Fibroblast of gingiva (primary cell): ENCODE results near the gene PFKL.
"Not testable (repeated sequence)": the region's sequence is repeated elsewhere in the genome, so short reads cannot be mapped to it uniquely, and the experiment has no call there.

Experiments used
- DNase-seq: peaks from one replicate; pipeline ENCODE4 v3.0.0-alpha.2; 2011; ENCODE audit warnings: low read depth

Gene PFKL

DNA sequence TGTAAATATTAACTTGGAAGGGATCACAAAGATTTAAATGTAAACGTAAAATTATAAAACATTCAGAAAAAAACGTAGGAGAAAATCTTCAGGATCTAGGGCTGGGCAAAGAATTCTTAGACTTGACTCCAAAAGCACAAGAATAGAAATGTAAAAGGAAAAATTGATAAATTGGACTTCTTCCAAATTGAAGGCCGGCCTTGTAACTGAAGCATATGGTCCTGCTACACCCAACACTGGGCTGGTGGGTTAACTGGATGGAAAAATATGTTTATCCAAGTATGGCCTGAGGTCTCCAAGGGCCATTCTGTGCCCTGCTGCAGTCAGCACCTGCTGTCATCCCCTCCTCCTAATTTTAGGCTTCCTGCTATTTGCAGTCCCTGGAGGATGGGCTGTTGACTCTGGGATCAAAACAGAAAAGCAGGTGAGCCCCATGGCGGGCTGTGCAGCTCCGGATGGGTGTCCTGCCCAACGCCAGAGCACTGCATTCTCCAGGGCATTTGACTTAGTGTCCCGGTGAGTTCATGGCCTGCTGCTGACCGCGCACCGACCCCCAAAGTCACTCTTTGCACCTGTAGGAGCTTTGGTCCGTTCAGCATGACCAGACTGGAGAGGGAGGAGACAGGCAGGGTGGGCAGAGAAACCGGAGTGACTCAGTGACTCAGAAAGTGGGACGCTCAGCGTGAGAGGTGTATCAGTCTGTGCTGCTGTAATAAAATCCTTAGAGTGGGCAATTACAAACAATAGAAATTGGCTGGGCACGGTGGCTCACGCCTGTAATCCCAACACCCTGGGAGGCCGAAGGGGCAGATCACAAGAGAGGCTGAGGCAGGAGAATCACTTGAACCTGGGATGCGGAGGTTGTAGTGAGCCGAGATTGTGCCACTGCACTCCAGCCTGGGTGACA is 20.2 kb upstream of the PFKL start:
- no peak for DNase-seq

DNA sequence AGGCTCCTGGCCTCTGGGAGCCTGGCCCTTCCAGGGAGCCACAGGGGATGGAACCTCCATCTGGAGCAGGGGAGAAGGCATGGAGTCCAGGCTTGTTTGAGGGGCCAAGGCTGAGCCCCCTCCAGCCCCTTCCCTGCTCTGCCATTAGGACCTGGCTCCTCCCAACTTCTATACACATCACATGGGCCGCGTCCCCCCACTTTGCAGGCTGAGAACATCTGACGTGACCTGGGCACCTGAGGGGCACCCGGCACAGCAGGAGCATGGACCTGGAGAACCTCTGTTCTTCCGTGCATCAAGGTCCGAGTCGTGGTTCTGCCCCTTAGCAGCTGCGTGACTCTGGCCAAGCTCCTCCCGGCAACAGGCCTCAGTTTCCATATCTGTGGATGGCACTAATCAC is 18.1 kb upstream of the PFKL start:
- DNase-seq: no peak

- no peak for DNase-seq
Measured at GRCh38 chr21:44282370-44282769, 17.5 kb upstream of the PFKL start.

DNA sequence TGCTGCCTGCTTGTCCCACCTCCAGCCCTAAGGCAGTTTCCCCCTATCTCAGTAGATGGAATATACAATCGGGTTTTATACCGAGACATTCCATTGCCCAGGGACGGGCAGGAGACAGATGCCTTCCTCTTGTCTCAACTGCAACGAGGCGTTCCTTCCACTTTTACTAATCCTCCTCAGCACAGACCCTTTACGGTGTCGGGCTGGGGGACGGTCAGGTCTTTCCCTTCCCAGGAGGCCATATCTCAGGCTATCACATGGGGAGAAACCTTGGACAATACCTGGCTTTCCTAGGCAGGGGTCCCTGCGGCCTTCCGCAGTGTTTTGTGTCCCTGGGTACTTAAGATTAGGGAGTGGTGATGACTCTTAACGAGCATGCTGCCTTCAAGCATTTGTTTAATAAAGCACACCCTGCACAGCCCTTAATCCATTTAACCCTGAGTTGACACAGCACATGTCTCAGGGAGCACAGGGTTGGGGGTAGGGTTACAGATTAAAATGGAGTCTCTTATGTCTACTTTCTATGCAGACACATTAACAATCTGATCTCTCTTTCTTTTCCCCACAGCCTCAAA is 16.6 kb upstream of the PFKL start:
- DNase-seq: not testable (repeated sequence)

DNA sequence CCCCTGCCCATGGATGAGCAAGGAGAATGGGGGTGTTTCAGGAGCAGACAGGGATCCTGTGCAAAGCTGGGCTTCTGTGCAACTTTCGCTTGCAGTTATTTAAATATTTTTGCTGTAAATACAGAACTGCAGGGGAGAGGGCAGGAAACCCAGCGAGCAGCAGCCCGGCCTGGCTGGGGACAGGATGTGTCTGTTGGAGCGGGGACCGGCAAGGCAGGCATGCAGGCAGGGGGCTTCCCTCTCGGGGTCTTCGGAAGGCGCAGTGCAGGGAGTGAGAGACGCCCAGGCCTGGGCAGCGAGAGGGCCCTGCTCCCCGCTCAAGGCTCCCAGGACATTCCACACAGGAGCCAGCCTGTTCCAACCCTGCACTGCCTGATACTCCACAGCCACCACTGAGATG is 15.9 kb upstream of the PFKL start:
- no peak for DNase-seq

DNA sequence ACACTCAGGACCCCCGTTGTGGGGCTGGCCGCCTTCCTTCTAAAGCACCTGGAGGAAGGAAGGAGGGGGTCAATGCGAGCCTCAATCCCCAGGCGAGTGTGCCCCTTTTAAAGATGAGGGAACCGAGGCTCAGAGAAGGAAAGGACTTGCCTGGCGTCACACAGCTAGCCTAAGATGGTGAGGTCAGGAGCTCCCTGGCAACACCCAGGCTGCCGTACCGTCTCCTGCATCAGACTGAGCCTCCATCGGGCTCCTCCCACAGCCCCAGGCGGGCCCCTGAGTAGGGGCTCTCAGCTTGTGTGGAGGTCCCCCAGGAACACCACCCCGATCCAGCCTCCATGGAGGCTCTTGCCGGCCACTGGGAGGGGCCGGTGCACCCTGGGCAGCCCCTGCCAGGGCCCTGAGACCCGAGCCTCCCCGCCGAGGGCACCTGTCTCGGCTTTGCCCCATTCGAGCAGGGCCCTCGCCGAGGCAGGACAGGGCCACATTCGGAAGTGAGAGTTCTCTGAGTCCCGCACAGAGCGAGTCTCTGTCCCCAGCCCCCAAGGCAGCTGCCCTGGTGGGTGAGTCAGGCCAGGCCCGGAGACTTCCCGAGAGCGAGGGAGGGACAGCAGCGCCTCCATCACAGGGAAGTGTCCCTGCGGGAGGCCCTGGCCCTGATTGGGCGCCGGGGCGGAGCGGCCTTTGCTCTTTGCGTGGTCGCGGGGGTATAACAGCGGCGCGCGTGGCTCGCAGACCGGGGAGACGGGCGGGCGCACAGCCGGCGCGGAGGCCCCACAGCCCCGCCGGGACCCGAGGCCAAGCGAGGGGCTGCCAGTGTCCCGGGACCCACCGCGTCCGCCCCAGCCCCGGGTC is 14.5 kb upstream of the PFKL start, which contains the start of gene AIRE:
AIRE (plus strand) TSS at position 739 of the 855 bp plus-strand sequence. CDS start 131 bp downstream, outside the sequence.
- no peak for DNase-seq

DNA sequence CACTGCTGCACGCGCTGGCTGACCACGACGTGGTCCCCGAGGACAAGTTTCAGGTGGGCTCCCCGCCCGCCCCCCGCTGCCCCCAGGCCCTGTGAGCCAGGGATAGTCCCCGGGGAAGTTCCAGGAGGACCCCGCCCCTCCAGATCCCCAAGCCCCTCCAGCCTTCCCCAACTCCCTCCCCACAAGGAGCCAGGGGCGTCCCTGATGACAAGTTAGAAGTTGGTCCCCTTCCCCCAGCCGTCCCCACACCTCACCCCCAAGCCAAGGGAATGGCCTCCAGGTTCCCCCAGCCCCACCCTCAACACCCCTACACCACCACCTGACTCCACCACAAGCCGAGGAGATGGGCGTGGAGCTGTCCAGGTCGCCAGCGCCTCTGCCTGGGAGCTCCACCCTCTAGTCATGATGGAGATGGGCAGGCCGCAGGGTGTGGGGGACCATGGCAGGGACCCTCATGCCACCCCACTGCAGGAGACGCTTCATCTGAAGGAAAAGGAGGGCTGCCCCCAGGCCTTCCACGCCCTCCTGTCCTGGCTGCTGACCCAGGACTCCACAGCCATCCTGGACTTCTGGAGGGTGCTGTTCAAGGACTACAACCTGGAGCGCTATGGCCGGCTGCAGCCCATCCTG is 13.7 kb upstream of the PFKL start:
- no peak for DNase-seq

- DNase-seq: no peak
Measured at GRCh38 chr21:44286716-44287632, 12.9 kb upstream of the PFKL start.

DNA sequence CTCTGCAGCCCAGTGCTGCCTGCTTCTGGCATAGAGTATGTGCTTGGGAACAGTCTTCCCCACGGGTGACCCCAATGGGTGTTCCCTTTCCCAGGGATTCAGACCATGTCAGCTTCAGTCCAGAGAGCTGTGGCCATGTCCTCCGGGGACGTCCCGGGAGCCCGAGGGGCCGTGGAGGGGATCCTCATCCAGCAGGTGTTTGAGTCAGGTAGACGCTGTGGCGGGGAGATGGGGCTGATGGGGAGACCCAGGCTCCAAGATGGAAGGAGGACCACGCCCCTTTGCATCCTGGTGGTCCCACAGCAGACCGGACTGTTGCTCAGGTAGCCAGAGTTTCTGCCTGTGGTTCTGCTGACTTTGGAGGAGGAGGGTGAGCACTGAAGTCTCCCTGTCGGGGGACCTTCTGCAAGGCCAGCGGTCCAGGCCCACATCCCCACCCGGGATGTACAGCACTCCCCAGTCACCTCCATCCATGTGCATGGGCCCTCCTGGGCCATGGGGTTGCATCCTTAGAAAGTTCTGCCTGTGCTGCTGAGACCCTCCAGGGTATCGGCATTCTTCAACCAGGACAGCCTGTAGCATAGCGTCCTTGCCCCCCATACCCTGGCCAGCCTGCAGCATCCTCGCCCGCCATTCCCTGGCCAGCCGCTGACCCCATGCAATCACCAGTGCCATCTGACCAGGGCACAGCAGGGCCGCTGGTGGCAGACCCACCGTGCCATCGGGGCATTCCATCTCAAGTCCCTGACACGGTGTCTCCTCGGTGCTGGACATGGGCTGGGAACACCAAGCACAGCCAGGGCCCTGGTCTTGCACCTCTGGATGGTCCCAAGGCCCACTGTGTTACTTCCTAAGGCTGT is 11.4 kb upstream of the PFKL start:
- no peak for DNase-seq

- no peak for DNase-seq
Measured at GRCh38 chr21:44289381-44290010, 10.4 kb upstream of the PFKL start.

GRCh38 chr21:44290327-44291077 is 9.4 kb upstream of the PFKL start:
- DNase-seq: no peak

DNA sequence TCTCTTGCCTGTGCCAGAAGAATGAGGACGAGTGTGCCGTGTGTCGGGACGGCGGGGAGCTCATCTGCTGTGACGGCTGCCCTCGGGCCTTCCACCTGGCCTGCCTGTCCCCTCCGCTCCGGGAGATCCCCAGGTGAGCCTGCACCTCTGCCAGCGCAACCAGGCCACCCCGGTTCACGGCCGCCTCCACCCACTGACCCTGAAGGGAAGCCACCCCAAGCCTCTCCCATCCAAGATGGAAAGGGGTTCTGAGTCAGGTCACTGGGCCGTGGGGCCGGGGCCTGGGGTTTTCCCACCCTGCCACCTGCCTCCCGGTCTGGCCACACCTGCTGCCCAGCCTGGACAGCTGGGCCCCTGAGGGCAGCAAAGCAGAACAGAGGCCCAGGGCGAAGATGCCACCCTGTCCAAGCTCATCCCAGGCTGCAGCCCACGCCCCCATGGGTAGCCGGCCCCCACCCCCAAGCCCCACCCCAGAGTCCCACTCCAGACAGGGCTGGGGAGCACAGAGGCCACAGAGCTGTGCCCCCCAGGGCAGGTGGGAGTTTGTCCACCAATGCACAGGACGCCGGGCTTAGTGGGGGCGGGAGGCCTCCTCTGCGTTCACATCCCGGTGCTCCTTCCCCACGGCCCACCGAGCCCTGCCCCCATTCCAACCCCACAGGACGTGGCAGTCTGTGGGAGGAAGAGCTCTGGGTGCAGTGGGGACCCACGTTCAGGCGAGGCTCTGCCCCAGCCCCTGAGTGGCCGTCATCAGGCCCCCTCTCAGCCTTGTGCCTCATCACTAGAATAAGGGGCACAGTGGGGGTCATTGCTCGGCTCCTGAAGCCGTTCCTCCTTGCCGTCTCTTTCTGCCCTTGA is 8.5 kb upstream of the PFKL start:
- DNase-seq: no peak

DNA sequence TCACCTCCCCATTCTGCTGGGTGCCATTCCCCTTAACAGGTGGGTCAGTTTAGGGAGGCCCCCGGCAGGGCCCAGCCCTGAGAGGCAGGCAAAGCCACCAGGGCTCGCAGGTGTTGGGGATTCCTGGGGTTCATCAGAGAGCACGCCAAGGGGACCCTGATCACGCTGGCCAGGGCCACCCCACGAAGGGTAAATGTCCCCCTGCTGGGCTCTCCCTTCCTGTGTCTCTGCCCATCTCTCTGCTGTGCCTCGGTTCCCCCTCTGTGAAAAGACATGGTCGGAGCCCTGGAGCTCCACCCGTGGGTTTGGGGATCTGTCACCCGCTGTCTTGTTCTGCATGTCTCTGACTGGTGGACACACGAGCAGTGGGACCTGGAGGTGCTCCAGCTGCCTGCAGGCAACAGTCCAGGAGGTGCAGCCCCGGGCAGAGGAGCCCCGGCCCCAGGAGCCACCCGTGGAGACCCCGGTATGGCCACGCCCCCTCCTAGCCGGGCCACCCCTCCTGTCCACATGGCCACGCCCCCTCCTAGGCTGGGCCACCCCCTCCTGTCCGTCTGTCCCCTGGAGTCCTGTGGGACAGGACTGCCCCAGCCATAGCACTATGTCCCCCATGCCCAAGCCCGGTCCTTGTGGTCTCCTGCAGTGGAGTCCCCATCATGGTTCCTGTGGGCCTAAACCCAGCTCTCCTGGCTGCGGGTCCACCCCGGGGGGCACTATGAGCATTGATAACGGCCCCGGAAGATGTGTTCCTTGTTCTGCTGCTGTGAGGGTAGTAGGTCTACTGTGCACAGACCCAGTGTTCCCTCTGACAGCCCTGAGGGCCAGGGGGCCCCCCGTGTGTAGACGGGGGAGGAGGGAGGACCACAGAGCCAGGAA is 7.7 kb upstream of the PFKL start:
- DNase-seq: no peak

- DNase-seq: no peak
Measured at GRCh38 chr21:44292812-44293195, 7.0 kb upstream of the PFKL start.

GRCh38 chr21:44293551-44294231 is 6.2 kb upstream of the PFKL start:
- DNase-seq: no peak
